NB4 (cell line): ENCODE results near the gene SLC22A17.

Source experiments
- CTCF ChIP-seq: IDR thresholded peaks from one replicate; pipeline ENCODE4 v1.5.1; 2012; ENCODE audit warnings: low read depth, low read length
- POLR2A ChIP-seq: IDR thresholded peaks from 2 replicates; pipeline ENCODE4 v1.6.1; 2011; ENCODE audit warnings: mild to moderate bottlenecking; ENCODE audit not compliant: insufficient read length; ENCODE audit errors: extremely low read depth

- TF ChIP-seq CTCF, result no peak
- TF ChIP-seq POLR2A, result no peak
Measured at GRCh38 chr14:23385244-23385641, 32.6 kb upstream of the SLC22A17 start.
